Activated CD4-positive, alpha-beta T cell treated with anti-CD3 and anti-CD28 coated beads for 48 hours (primary cell): Measurements from ENCODE around the gene ERMN.

Experiments
- DNase-seq: peaks from one replicate; pipeline ENCODE4 v3.0.0-alpha.2; 2020

ERMN gene

DNA sequence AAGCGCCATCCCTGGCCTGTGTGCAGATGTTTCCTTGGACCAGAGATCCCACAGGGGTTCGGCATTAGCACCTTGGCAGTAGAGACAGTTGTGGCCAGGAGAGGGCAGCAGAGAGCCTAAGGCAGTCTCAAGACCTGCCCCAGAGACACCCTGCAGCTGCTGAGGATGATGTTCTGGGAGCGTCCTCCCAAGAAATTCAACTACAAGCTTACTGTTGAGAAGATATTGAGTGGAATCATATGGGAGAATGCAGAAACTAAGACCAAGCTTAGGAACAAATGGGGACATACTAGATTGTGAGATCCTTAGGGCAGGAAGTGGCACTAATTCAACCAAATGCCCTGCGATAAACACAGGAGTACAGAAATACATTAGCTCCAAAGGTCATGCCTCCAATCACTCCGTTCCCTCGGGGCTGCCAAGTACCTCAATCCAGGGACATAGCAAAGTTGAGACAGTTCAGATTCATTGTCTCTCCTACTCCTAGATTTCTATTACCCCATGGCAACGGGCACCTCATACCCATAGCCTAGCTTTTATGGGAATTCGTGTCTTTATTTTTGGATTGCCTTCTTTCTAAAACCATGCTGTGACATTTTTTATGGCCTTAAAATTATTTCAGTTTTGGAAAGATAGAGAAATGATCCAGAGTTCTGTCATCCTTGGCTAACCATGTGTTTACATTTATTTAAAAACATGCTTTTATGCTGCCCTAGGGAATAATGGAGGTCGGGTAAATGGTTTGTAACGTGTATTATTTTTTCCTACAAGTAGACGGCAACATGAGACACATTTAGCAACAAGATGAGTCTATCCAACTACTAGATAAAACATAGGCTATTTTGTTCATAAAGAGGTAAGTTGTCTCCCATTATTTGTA, 2.2 kb upstream of the ERMN start:
- DNase-seq: peak; percentile 93

DNA sequence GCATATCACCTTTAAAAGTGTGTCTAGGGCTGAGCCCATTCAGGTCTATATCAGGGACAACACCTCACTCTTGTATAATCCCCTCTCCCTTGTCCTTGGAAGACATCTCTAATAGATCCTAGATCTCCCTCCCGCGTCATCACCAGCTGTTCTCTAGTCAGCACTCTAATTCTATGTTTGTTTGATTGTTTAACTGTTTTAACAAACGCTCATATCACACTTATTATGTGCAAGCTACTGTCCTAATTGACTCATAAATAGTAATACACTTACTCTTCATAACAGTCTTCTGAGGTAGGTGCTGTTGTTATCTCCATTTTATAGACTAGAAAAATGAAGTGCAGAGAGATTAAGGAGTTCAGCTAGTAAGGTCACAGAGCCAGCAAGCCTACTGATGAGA, 1.6 kb upstream of the ERMN start:
- DNase-seq: no peak

- no peak for DNase-seq
Measured at GRCh38 chr2:157326698-157327097, 1.1 kb upstream of the ERMN start.

DNA sequence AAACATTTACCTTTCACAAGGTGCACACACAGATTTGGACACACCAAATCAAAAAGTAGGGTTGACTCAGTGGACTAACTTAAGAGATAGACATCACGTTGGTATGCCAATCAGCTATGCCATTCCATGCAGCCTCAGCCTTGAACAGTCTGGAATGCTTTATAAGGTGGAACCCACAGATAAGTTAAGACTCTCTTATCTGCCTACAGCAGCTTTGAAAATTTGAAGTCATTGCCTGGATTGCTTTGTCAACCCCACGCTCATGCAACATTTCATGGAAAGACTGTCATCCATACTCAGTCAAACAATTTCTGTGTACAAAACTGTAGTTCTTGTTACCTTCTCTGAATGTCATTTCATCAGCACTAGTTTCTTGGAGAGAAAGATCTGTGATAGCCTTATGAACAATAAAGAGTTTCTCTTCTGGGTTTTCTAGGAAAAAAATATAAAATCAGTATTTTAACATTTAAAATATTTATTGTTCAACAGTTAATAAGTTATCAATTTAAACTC, 1.2 kb downstream of the ERMN start:
- no peak for DNase-seq

GRCh38 chr2:157322432-157322831, 3.2 kb downstream of the ERMN start:
- no peak for DNase-seq

DNA sequence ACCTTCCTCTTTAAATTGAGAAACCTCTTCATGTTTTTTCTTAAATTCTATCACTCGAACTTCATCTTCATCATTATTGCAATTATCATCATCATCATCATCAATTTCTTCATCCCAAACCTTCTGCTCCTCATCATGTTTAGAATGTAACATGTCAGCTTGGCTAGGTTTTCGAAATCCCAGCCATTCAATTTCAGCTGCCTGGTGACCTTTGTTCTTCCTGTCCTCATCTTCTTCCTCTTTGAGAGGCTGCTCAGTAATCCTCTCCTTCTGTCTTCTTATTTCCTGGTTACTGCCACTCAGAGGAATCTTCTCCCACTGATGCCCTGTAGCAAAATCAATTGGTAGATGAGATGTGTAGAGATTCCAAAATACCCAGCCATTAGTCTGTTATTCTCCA, 4.2 kb downstream of the ERMN start:
- DNase-seq: no peak

DNA sequence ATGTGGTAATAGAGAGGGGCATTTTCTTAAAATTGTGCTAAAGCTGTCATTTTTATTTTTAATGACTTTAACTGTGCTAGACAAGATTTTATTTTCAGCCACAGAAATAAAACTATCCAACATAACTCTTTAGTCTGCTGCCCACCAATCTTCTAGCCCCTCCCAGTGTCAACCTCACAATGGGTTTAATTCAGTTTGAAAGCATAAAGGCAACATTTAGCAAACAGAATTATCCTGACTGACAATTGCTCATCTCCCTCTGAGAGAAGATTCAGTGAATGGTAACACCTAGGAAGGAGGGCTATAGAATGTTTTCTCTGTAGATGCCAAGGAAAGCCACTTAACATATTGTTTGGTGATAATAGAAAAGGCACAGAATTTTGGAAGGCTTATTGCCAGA, 5.2 kb downstream of the ERMN start:
- DNase-seq: no peak

DNA sequence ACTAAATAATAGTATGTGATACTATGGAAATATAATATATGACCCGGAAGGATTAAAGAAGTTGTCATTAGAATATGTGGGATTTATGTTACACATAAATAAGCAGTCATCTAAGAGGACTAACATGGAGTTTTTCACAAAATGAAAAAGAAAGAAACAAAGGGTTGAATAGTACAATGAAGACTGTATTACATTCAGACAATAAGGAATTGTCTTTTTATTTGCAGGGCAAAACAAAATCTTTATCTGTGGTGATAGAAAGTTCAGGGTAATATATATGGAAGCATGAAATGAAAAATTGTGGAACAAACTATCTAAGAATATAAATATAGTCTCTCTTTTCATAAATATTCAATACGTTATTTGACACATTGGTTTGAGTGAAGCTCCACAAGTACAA, 5.8 kb downstream of the ERMN start:
- DNase-seq: no peak

DNA sequence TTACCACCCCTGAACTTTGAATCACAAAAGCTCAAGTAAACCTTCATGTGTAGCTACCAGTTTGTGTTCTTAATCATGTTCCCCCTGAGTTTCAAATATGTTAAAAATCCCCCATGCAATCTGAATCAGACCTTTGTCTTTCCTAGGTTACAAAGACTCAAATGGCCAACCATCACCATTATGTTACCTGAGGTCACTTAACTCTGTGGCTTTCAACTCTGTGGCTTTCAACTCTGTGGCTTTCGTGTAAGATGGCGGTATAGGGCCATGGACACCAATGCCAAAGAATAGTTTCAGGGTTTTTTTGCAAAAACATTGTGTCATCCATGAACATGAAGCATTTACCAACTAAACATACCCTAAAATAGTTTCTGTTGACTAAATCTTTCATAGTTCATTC, 6.7 kb downstream of the ERMN start:
- no peak for DNase-seq

- DNase-seq: no peak
Measured at GRCh38 chr2:157315901-157316300, 9.7 kb downstream of the ERMN start.

DNA sequence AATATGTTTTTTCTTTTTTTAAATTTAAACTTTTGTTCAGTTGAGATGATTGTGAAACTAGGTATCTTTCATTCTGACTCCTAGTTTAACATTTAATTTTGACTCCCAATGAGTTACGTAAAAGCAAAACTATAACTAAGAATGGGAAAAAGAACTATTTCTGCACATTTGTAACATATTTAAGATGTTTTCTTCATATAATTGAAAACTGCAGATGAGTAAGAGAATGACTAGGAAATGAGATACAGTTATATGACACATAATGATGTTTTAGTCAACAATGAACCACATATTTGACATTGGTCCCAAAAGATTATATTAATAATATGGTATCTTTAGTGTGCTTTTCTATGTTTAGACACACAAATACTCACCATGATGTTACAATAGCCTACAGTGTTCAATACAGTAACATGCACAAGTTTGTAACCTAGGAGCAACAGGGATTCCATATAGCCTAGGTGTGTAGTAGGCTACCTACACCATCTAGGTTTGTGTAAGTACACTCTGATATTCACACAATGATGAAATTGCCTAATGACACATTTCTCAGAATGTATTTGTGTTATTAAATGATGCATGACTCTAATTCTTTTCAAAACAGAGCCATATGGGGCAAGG, 12.6 kb downstream of the ERMN start:
- no peak for DNase-seq

DNA sequence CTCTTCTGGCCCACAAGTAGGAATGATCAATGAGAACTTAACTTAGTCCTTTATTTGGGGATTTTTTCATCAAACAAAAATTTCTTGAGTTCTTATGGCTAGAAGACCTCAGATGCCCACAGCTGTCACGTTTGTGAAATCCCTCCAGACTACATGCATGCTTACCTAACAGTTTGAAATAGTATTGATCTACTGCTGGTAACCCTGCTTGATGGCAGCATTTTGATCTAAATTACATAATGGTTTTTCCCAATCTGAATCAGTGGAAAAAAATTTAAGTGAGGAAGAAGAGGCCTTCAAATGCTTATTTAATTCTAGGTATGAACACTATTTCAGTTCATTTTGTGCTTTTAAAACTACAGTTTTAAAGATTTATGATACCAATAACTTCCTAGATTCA, 13.9 kb downstream of the ERMN start:
- no peak for DNase-seq

- no peak for DNase-seq
Measured at GRCh38 chr2:157309878-157310277, 15.7 kb downstream of the ERMN start.

GRCh38 chr2:157307021-157307420, 18.6 kb downstream of the ERMN start:
- no peak for DNase-seq

GRCh38 chr2:157305723-157306110, 19.9 kb downstream of the ERMN start:
- no peak for DNase-seq

- DNase-seq: no peak
Measured at GRCh38 chr2:157304811-157305722, 20.6 kb downstream of the ERMN start.

DNA sequence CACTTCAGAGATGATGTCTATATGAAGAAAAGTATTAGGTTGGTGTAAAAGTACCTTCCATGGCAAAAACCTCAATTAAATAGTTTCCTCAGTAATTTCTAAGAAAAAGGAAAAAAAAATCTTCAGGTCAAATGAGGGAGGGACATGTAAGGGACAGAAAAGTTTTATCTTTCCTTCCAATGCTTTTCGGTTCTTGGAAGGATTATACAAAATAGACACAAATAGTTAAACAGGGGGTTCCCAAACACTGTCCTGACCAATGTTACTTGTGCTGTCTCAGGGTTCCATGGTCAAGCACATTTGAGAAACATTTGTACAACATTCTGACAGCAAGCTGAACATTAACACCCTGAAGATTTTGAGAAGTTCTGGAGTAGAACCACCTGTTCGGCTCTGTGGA, 22.0 kb downstream of the ERMN start:
- DNase-seq: no peak

DNA sequence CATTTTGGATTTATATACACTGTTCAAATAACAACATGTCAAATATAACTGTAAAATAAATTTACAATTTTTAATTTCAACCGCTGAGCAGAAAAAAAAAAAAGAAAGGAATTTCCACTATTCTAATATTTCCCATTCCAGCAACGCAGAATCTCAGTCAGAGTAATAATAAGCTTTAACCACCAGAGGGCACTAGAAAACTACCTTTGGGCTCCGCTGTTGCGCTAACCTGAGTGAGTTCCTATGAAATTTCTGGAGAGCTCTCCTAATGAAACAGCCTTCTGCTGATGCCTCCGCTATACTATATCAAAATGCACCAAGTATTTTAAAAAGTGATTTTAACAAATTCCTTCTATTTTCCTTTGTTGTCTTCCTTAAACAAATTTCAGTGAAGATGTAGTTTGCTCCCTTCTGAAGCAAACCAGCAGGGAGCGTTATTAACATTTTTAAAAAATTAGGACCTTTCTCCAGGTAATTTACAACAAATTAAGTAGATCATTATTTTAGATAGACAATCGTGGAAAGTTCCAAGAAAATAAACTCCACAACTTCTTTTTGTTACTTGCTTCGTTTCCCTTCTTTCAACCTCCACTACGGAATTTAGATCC, 23.0 kb downstream of the ERMN start:
- DNase-seq: peak; percentile 33

DNA sequence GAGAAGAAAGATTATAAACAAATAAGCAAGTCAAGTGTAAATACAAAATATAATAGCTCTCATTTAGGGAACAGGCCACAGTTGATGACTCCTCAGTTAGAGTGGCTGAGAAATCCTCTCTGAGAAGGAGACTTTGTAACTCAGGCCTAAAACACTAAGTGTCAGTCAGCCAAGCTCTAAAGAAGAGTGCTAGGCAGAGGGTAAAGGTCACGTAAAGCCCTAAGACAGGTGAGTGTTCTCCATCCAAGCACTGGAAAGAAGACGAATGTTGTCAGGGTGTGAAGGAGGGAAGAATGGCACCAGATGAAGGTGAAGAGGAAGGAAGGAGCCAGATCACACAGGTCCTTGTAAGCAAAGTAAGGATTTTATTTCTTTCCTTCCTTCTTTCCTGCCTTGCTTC, 24.3 kb downstream of the ERMN start:
- DNase-seq: no peak

- DNase-seq: no peak
Measured at GRCh38 chr2:157296958-157297357, 28.7 kb downstream of the ERMN start.

GRCh38 chr2:157296490-157296889, 29.1 kb downstream of the ERMN start:
- no peak for DNase-seq

- DNase-seq: no peak
Measured at GRCh38 chr2:157292853-157293252, 32.8 kb downstream of the ERMN start.

GRCh38 chr2:157291018-157291417, 34.6 kb downstream of the ERMN start:
- DNase-seq: no peak
